Aorta (tissue), 5 donors: ENCODE measurements around the gene KCNQ1. TPM values are rescaled to one million over a fixed set of nuclear protein-coding genes. Genes with fewer than 3 reads are reported as not detected.

Source experiments
- ATAC-seq: fragments of 200-7000 bp; cut with Tn5 transposase; one replicate; pipeline ENCODE4 v1.9.1; 2022; ENCODE audit warnings: moderate library complexity; ENCODE audit not compliant: low FRiP score
- DNase-seq, 2 donors: peaks; one replicate each; pipeline ENCODE4 v3.0.0-alpha.2; 2020
- H3K27ac ChIP-seq, 2 donors: one replicate each; pipeline ENCODE4 v1.5.1; 2013; ENCODE audit warnings: low read length in 2 of 2, mild to moderate bottlenecking in 2 of 2, moderate library complexity in 2 of 2, control low read depth in 1 of 2, inconsistent platforms in 1 of 2, low read depth in 1 of 2
- H3K27me3 ChIP-seq, 2 donors: one replicate each; pipeline ENCODE4 v1.6.1; 2013; ENCODE audit warnings: control low read depth in 1 of 2, low read length in 1 of 2, mild to moderate bottlenecking in 1 of 2, moderate library complexity in 1 of 2; ENCODE audit not compliant: insufficient read depth in 2 of 2, control insufficient read depth in 1 of 2
- H3K36me3 ChIP-seq, 2 donors: one replicate each; pipeline ENCODE4 v1.6.1; 2013; ENCODE audit warnings: control low read depth in 1 of 2, low read length in 1 of 2, mild to moderate bottlenecking in 1 of 2; ENCODE audit not compliant: insufficient read depth in 2 of 2, control insufficient read depth in 1 of 2
- H3K4me1 ChIP-seq, 2 donors: one replicate each; pipeline ENCODE4 v1.6.1; 2013; ENCODE audit warnings: low read length in 2 of 2, control low read depth in 1 of 2, mild to moderate bottlenecking in 1 of 2, moderate library complexity in 1 of 2; ENCODE audit not compliant: insufficient read depth in 2 of 2, control insufficient read depth in 1 of 2
- H3K4me3 ChIP-seq, 2 donors: one replicate each; pipeline ENCODE4 v1.5.1; 2013; ENCODE audit warnings: low read length in 2 of 2, control low read depth in 1 of 2, mild to moderate bottlenecking in 1 of 2
- H3K9me3 ChIP-seq: one replicate; pipeline ENCODE4 v1.6.1; 2013; ENCODE audit warnings: mild to moderate bottlenecking, low read length; ENCODE audit not compliant: control insufficient read depth
- WGBS, 2 donors: extraction: QIAGEN DNeasy Blood & Tissue Kit; methylation state at CpG; one replicate each; pipeline ENCODE4 v1.1.7; 2013; 5-methylcytosine and 5-hydroxymethylcytosine counted together
- intact Hi-C, 2 donors: fragments of 100-400 bp; cut with DNase I; formaldehyde crosslinking; loops; one replicate each; pipeline versions ENCODE4 v1.14.2 to v1.15.0; 2022
- polyA plus RNA-seq, 2 donors: library from polyadenylated mRNA; stranded (reverse); fragments of 200-250 nt; gene quantifications; one replicate each; pipeline ENCODE4 v1.2.3, GENCODE V29; 2013
- total RNA-seq, 2 donors: library from RNA; stranded (reverse); fragmentation: NEBNext Ultra II Directional; extraction: Animal tissue kit (Norgen Biotek cat#: 25700); gene quantifications; one replicate each; pipeline ENCODE4 v1.2.1, GENCODE V29; 2021
- donor health status: healthy with polysubstance abuse.
- donor health status: Bipolar disorder and iron deficiency.
- donor health status: DM: no; HTN: no; CAD: no.
- donor health status: DM: no; HTN: no; CAD: no.
- donor health status: DM: yes; HTN: yes; CAD: no.

Gene KCNQ1
- total and polyA plus RNA-seq, 4 donors, result 0.67 to 11.5 (median 5.8) TPM

DNA sequence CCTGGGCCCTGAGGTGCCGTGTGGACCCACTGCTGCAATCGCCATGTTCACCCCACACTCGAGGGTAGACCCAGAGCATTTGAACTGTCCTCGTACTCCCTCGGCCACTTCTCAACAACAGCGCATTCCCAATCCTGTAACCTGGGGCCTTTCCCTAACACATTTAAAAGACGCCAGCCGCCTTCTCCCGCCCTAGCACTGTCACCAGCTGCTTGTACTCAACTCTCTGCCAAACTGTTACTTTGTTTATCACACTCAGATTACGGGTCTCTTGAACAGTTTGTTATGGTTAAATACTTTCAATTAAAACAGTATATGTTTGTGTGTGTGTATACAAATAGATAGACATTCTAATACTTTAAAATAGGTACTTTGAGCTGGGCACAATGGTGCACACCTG lies 420.1 kb downstream of the KCNQ1 start:
- Histone ChIP-seq H3K27me3 (no peaks in the 10 kb centered on the region), H3K27ac (no peak overlapping the region), H3K9me3 (peaks cover 3% of the 10 kb centered on the region), H3K4me3 (no peak overlapping the region), H3K36me3 (no peaks in the 10 kb centered on the region), H3K4me1 (no peaks in the 10 kb centered on the region)
- 96 to 98% methylated on average over 10 of the region's 10 CpGs for WGBS, 2 donors
- ATAC-seq, result no peak
- DNase-seq, result no peak
- intact Hi-C loops, result no loop called here

GRCh38 chr11:2865922-2866577 lies 421.2 kb downstream of the KCNQ1 start:
- Histone ChIP-seq H3K27me3 (no peaks in the 10 kb centered on the region), H3K4me1 (no peaks in the 10 kb centered on the region), H3K27ac (no peak overlapping the region), H3K9me3 (peaks cover 3% of the 10 kb centered on the region), H3K4me3 (no peak overlapping the region), H3K36me3 (no peaks in the 10 kb centered on the region)
- 84 to 86% methylated on average over 11 of the region's 11 CpGs for WGBS, 2 donors
- ATAC-seq (no peak), DNase-seq (no peak)
- intact Hi-C loops, result no loop called here

DNA sequence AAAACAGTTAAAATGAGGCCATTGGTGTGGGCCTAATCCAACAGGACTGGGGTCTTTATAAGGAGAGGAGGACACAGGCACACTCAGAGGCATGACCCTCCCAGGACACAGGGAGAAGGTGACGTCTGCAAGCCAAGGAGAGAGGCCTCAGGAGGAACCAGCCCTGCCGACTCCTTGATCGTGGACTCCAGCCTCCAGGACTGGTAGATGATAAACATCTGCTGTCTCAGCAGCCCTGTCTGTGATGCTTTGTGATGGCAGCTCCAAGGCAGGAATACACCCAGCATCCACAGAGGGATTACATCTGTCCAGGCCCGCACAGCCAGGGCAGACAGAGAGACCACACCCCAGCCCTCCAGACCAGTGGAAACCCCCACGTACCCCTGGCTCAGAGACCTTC lies 422.3 kb downstream of the KCNQ1 start:
- Histone ChIP-seq H3K27me3 (no peaks in the 10 kb centered on the region), H3K4me3 (no peak overlapping the region), H3K4me1 (no peaks in the 10 kb centered on the region), H3K9me3 (peaks cover 3% of the 10 kb centered on the region), H3K36me3 (no peaks in the 10 kb centered on the region), H3K27ac (no peak overlapping the region)
- DNase-seq (no peak), ATAC-seq (no peak)
- intact Hi-C loops, result no loop called here
- WGBS, 2 donors, result 96% methylated on average over 5 of the region's 5 CpGs

DNA sequence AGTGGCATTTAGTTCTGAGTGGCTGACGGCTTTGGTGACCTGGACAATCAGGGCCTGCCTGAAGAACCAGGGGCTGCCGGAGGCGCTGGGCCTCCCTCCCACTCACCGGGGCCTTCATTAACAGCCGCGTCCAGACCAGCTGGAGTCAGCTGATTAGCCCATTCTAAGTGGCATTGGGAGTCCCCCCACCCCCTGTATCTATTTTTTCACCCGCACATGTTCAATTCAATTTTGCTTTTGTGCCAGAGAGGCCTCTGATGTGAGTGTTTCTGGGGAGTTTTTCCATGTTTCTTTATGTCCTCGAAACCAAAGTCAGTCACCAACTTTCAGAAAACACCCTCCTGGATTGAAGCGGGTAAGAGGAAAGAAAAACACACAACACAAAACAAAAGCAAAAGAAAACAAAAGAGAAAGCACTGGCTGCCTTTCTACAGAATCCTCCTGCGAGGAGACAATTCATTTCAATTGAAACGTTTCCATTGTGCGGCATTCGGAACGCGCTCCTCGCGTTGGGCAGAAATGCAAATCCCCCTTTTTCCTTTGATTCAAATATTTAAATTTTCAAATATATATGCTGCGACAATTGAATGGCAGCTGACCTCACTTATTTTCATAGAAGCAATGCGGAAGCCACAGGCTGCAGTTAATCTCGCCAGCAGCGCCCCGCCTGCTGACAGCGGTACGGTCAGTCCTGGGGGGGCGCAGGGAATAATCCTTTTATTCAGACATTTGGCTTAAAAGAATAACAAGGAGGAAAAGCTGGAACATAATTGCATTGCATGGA lies 423.1 kb downstream of the KCNQ1 start:
- no peaks in the 10 kb centered on the region for H3K4me1 ChIP-seq
- intact Hi-C loops, result no loop called here
- H3K36me3 ChIP-seq, result no peaks in the 10 kb centered on the region
- H3K27ac ChIP-seq, result no peak overlapping the region
- peaks cover 3% of the 10 kb centered on the region for H3K9me3 ChIP-seq
- WGBS, 2 donors, result 92 to 94% methylated on average over 25 of the region's 25 CpGs
- ATAC-seq (no peak), DNase-seq (no peak)
- H3K4me3 ChIP-seq, result no peak overlapping the region
- H3K27me3 ChIP-seq, result no peaks in the 10 kb centered on the region

GRCh38 chr11:2868506-2869133 lies 423.8 kb downstream of the KCNQ1 start:
- H3K9me3 ChIP-seq, result peaks cover 3% of the 10 kb centered on the region
- H3K27me3 ChIP-seq, result no peaks in the 10 kb centered on the region
- no peaks in the 10 kb centered on the region for H3K4me1 ChIP-seq
- no peak overlapping the region for H3K4me3 ChIP-seq
- WGBS, 2 donors, result 36 to 39% methylated on average over 16 of the region's 16 CpGs
- H3K36me3 ChIP-seq, result no peaks in the 10 kb centered on the region
- intact Hi-C loops, result no loop called here
- DNase-seq (no peak), ATAC-seq (no peak)
- no peak overlapping the region for H3K27ac ChIP-seq

GRCh38 chr11:2869134-2869526 lies 424.3 kb downstream of the KCNQ1 start:
- Histone ChIP-seq H3K4me3 (no peak overlapping the region), H3K27me3 (no peaks in the 10 kb centered on the region), H3K36me3 (no peaks in the 10 kb centered on the region), H3K9me3 (peaks cover 3% of the 10 kb centered on the region), H3K4me1 (no peaks in the 10 kb centered on the region), H3K27ac (no peak overlapping the region)
- 14 to 18% methylated on average over 37 of the region's 37 CpGs for WGBS, 2 donors
- intact Hi-C loops, result no loop called here
- ATAC-seq (no peak), DNase-seq (no peak)

GRCh38 chr11:2869561-2870427 lies 425.0 kb downstream of the KCNQ1 start:
- 8 to 12% methylated on average over 84 to 90 of the region's 90 CpGs for WGBS, 2 donors
- no peak overlapping the region for H3K4me3 ChIP-seq
- no peaks in the 10 kb centered on the region for H3K4me1 ChIP-seq
- H3K27me3 ChIP-seq, result no peaks in the 10 kb centered on the region
- no peak overlapping the region for H3K27ac ChIP-seq
- no peaks in the 10 kb centered on the region for H3K36me3 ChIP-seq
- ATAC-seq (no peak), DNase-seq (no peak)
- intact Hi-C loops, result no loop called here
- peaks cover 3% of the 10 kb centered on the region for H3K9me3 ChIP-seq

DNA sequence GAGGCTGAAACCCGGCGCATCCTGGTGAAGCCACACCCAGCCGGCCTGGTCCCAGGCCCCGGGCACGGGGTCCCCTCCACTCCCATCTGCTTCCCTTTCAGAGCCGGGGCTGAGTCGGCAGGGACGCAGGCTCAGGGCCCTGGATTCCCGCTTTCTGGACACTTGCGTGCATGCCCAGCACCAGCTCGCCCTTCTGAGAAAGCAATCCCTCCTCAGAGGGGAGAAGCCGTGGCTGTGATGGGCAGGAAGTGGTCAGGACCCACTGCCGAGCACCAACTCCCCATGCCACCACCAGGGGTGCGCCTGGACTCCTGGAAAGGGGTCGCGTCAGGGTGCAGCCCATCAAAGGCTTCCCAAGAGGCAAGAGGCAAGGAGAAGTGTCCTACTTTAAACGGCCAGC lies 425.7 kb downstream of the KCNQ1 start:
- Histone ChIP-seq H3K36me3 (no peaks in the 10 kb centered on the region), H3K9me3 (peaks cover 6% of the 10 kb centered on the region), H3K27ac (no peak overlapping the region), H3K4me1 (no peaks in the 10 kb centered on the region), H3K27me3 (no peaks in the 10 kb centered on the region), H3K4me3 (no peak overlapping the region)
- intact Hi-C loops, result no loop called here
- ATAC-seq, result no peak
- no peak for DNase-seq
- 60 to 67% methylated on average over 17 of the region's 17 CpGs for WGBS, 2 donors
